ENCODE data around the gene METTL25B.

The METTL25B gene

DNA sequence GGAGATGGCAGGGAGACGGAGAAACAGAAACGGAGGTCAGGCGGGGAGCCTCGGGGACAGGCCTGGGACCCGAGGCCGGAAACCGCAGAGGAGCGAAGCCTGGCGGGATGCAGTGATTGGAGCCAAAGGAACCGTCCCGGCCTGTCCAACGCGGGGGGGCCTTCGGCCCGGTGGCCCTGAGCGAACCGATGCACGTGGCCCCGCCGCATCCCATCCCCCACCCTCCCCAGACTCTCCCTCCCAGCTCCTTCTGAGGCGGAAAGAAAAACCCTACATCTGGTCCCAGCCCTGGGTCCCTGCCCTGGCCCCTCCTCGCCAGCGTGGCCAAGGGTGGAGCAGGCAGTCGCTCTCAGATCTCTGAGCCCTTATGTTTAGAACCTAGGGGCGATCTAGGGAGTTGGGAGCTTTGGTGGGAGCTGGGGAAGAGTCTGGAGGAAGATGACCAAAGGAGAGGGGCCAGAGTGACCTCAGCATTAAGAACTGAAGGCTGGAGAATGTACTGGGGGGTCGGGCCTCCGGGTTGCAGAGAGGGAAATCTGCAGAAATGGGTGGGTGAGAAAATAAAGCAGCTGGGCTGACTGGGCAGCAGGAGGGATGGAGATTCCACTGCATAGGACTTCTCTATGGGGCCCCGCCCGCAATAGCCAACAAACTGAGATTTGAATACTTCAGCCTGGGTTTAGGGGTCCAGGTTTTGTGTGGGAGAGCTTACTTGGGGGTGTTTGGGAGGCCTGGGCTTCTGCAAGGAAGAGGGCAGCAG lies 21.4 kb upstream of the METTL25B start:
- Histone ChIP-seq H3K36me3 (ENCODE audit: insufficient read depth) (no peaks in the 10 kb centered on the region), H3K79me2 (ENCODE audit: insufficient read depth, low read depth) (no peaks in the 10 kb centered on the region), H2AFZ (ENCODE audit: low read depth) (peak overlapping the region; percentile 72), H3K4me2 (peak overlapping the region; percentile 79), H3K27ac (no peak overlapping the region), H3K9ac (peak overlapping the region; percentile 10; the same call in 1 of the 2 replicates), H3K4me1 (ENCODE audit: low read depth, poor library complexity, severe bottlenecking) (peaks cover 20% of the 10 kb centered on the region), H3K4me3 (IDR thresholded peaks at IDR 0.05; ENCODE audit: insufficient read depth, low read depth, low read length) (peak overlapping the region; percentile 91), H3K27me3 (ENCODE audit: insufficient read depth, low read depth) (peaks cover 83% of the 10 kb centered on the region), H4K20me1 (ENCODE audit: insufficient read depth) (no peaks in the 10 kb centered on the region)
- TF ChIP-seq, protein P1, sequence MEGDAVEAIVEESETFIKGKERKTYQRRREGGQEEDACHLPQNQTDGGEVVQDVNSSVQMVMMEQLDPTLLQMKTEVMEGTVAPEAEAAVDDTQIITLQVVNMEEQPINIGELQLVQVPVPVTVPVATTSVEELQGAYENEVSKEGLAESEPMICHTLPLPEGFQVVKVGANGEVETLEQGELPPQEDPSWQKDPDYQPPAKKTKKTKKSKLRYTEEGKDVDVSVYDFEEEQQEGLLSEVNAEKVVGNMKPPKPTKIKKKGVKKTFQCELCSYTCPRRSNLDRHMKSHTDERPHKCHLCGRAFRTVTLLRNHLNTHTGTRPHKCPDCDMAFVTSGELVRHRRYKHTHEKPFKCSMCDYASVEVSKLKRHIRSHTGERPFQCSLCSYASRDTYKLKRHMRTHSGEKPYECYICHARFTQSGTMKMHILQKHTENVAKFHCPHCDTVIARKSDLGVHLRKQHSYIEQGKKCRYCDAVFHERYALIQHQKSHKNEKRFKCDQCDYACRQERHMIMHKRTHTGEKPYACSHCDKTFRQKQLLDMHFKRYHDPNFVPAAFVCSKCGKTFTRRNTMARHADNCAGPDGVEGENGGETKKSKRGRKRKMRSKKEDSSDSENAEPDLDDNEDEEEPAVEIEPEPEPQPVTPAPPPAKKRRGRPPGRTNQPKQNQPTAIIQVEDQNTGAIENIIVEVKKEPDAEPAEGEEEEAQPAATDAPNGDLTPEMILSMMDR (conservative IDR thresholded peaks at IDR 0.05; ENCODE audit: low read depth, low read length): no peak

DNA sequence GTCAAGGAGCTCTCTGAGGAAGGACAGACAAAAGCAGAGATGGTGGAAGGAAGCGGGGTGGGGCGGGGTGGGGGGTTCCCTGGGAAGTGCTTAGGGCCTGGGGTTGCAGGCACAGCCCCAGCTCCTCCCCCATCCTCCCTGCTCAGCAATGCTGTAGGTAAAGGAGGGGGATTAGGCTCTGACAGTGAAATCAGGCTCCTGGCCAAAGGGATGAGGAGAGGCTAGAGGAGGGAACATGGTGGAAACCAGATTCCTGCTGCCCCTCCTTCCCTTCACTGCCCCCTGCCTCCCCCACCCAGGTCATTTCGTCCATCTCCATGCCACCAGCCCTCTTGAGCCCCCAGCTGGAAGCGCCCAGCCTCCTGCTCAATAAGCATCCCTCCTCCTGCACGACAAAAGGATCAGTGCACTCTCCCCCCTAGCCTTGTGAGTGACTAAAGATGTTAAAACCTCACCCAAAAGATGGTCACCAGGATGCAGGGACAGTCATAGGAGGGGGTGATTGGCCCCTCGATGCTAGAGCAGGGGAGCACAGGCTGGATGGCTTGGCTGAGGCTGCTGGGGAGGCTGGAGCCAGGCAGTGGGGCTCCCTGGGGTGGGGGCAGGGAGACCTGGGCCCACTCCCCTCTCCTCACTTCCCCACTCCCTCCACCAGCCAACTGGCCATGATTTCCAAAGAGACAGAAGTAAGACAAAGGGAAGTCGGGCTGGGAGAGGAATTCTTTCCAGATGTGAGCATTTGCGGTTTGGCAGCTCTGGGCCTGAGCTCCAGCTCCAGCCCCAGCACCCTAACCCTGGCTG lies 20.7 kb upstream of the METTL25B start:
- no peaks in the 10 kb centered on the region for H3K36me3 ChIP-seq (ENCODE audit: insufficient read depth)
- H3K79me2 ChIP-seq (ENCODE audit: insufficient read depth, low read depth): no peaks in the 10 kb centered on the region
- H3K9ac ChIP-seq: no peak overlapping the region
- peaks cover 20% of the 10 kb centered on the region for H3K4me1 ChIP-seq (ENCODE audit: low read depth, poor library complexity, severe bottlenecking)
- no peak overlapping the region for H3K4me3 ChIP-seq (IDR thresholded peaks at IDR 0.05; ENCODE audit: insufficient read depth, low read depth, low read length)
- H3K4me2 ChIP-seq: no peak overlapping the region
- no peak overlapping the region for H2AFZ ChIP-seq (ENCODE audit: low read depth)
- peaks cover 78% of the 10 kb centered on the region for H3K27me3 ChIP-seq (ENCODE audit: insufficient read depth, low read depth)
- TF ChIP-seq, protein P1 (conservative IDR thresholded peaks at IDR 0.05; ENCODE audit: low read depth, low read length): no peak
- H4K20me1 ChIP-seq (ENCODE audit: insufficient read depth): no peaks in the 10 kb centered on the region
- no peak overlapping the region for H3K27ac ChIP-seq

DNA sequence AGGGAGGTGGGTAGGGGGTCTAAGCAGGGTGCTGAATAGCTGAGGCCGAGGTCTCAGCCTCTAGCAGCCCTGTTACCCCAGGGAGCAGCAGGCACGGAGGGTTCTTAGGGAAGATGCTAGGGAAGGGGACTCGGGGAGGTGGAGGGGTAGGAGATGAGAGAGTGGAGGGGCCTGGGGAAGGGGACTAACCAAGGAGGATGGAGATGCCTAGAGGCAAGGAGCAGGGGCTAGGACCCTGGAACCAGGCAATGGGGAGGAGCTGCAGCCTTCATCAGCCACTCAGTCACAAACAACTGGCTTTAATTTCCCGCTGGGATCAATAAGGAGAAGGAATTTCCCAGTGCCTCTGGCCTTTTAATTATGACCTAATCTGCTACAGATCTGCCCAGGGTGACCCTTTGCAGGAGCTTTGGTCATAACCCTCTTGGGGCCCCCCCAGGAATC lies 20.0 kb upstream of the METTL25B start:
- Histone ChIP-seq H3K4me2 (no peak overlapping the region), H3K4me1 (ENCODE audit: low read depth, poor library complexity, severe bottlenecking) (peaks cover 20% of the 10 kb centered on the region), H3K79me2 (ENCODE audit: insufficient read depth, low read depth) (no peaks in the 10 kb centered on the region), H3K36me3 (ENCODE audit: insufficient read depth) (no peaks in the 10 kb centered on the region), H3K27ac (no peak overlapping the region), H3K4me3 (IDR thresholded peaks at IDR 0.05; ENCODE audit: insufficient read depth, low read depth, low read length) (no peak overlapping the region), H3K9ac (no peak overlapping the region), H2AFZ (ENCODE audit: low read depth) (no peak overlapping the region), H4K20me1 (ENCODE audit: insufficient read depth) (no peaks in the 10 kb centered on the region), H3K27me3 (ENCODE audit: insufficient read depth, low read depth) (peaks cover 75% of the 10 kb centered on the region)
- TF ChIP-seq, protein P1 (conservative IDR thresholded peaks at IDR 0.05; ENCODE audit: low read depth, low read length): no peak

DNA sequence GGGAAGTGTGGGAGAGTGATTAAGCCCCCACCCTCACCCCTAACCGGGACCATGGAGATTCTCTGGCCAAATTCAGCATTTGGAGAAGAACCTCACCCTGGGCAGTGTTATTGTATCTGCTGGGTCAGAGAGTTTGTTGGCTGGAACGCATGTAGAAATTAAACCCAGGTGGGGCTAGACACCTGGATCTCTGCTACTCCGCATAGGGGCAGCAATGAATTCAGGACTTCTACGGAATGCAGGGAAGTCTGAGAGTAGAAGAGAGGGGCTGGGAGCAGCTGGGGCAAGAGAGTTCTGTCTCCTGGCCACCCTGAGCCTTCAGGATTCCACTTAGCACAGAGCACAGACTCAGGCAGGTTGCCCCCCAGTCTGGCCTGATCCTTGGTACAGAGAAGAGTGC lies 19.2 kb upstream of the METTL25B start:
- H3K27ac ChIP-seq: no peak overlapping the region
- peaks cover 20% of the 10 kb centered on the region for H3K4me1 ChIP-seq (ENCODE audit: low read depth, poor library complexity, severe bottlenecking)
- no peaks in the 10 kb centered on the region for H3K79me2 ChIP-seq (ENCODE audit: insufficient read depth, low read depth)
- H3K4me2 ChIP-seq: no peak overlapping the region
- H3K27me3 ChIP-seq (ENCODE audit: insufficient read depth, low read depth): peaks cover 67% of the 10 kb centered on the region
- no peaks in the 10 kb centered on the region for H4K20me1 ChIP-seq (ENCODE audit: insufficient read depth)
- H3K9ac ChIP-seq: no peak overlapping the region
- H3K4me3 ChIP-seq (IDR thresholded peaks at IDR 0.05; ENCODE audit: insufficient read depth, low read depth, low read length): no peak overlapping the region
- no peak overlapping the region for H2AFZ ChIP-seq (ENCODE audit: low read depth)
- no peaks in the 10 kb centered on the region for H3K36me3 ChIP-seq (ENCODE audit: insufficient read depth)
- TF ChIP-seq, protein P1 (conservative IDR thresholded peaks at IDR 0.05; ENCODE audit: low read depth, low read length): no peak
